IMR-90 (cell line): ENCODE measurements around the gene KLF11. TPM values are rescaled to one million over a fixed set of nuclear protein-coding genes. Genes with fewer than 3 reads are reported as not detected.

Experiments
- ATAC-seq: fragments of 200-7000 bp; cut with Tn5 transposase; 2 replicates; pipeline ENCODE4 v1.9.1; 2020; ENCODE audit warnings: low read depth, mild to moderate bottlenecking, moderate library complexity
- BruUV-seq: library from RNA; stranded (reverse); fragments of 400-500 nt; replicated peaks from 2 replicates; lab custom pipeline; 2021; lab: Mats Ljungman, UMichigan
- CTCF ChIA-PET: fragments of 300-600 bp; formaldehyde crosslinking; extraction: SDS; loops from one replicate; lab custom pipeline; 2021; ENCODE audit warnings: antibody characterized with exemption; lab: Yijun Ruan, JAX
- POLR2A ChIA-PET: fragments of 300-600 bp; sonication (Branson Sonifier 250); formaldehyde crosslinking; loops from one replicate; lab custom pipeline; 2022; ENCODE audit warnings: antibody characterized with exemption; ENCODE audit not compliant: unreplicated experiment; lab: Charles Lee
- DNase-seq: peaks from one replicate; pipeline ENCODE4 v3.0.0; 2013
- H2AFZ ChIP-seq: replicated peaks from 2 replicates; pipeline ENCODE3; 2013; ENCODE audit warnings: low read length, mild to moderate bottlenecking; ENCODE audit not compliant: poor library complexity
- H2AK5ac ChIP-seq: 2 replicates; pipeline ENCODE4 v1.6.1; 2013; ENCODE audit warnings: low read depth, low read length, inconsistent platforms
- H2AK9ac ChIP-seq: replicated peaks from 2 replicates; pipeline ENCODE3; 2013; ENCODE audit warnings: mild to moderate bottlenecking, low read depth, low read length, moderate library complexity; ENCODE audit not compliant: poor library complexity
- H2BK120ac ChIP-seq: 2 replicates; pipeline ENCODE4 v1.6.1; 2013; ENCODE audit warnings: low read depth, low read length, inconsistent platforms
- H2BK15ac ChIP-seq: 3 replicates; pipeline ENCODE4 v1.6.1; 2013; ENCODE audit warnings: low read depth, low read length, inconsistent platforms
- H2BK20ac ChIP-seq: 2 replicates; pipeline ENCODE4 v1.6.1; 2013; ENCODE audit warnings: low read depth, mild to moderate bottlenecking, inconsistent platforms, low read length, moderate library complexity
- H2BK5ac ChIP-seq: 2 replicates; pipeline ENCODE4 v1.6.1; 2013; ENCODE audit warnings: mild to moderate bottlenecking, low read depth, low read length, inconsistent platforms; ENCODE audit not compliant: poor library complexity, severe bottlenecking
- H3K14ac ChIP-seq: replicated peaks from 2 replicates; pipeline ENCODE4 v1.6.1; 2013; ENCODE audit warnings: low read depth, low read length, inconsistent platforms
- H3K18ac ChIP-seq: 2 replicates; pipeline ENCODE4 v1.6.1; 2013; ENCODE audit warnings: low read depth, low read length, control low read depth
- H3K23ac ChIP-seq: 2 replicates; pipeline ENCODE4 v1.6.1; 2013; ENCODE audit warnings: low read depth, low read length, inconsistent platforms
- H3K27ac ChIP-seq: 2 replicates; pipeline ENCODE4 v1.5.1; 2013; ENCODE audit warnings: mild to moderate bottlenecking, control low read depth, low read length; ENCODE audit not compliant: insufficient read depth
- H3K27me3 ChIP-seq: 2 replicates; pipeline ENCODE4 v1.6.1; 2013; ENCODE audit warnings: low read length; ENCODE audit not compliant: control insufficient read depth, insufficient read depth
- H3K36me3 ChIP-seq: 2 replicates; pipeline ENCODE4 v1.6.1; 2013; ENCODE audit warnings: low read length, mixed read lengths; ENCODE audit not compliant: control insufficient read depth, insufficient read depth
- H3K4ac ChIP-seq: 2 replicates; pipeline ENCODE4 v1.6.1; 2013; ENCODE audit warnings: low read depth, low read length, inconsistent platforms
- H3K4me1 ChIP-seq: 2 replicates; pipeline ENCODE4 v1.6.1; 2013; ENCODE audit warnings: low read length, mixed read lengths; ENCODE audit not compliant: control insufficient read depth, insufficient read depth
- H3K4me2 ChIP-seq: 2 replicates; pipeline ENCODE4 v1.6.1; 2013; ENCODE audit warnings: low read depth, mild to moderate bottlenecking, control low read depth, low read length, moderate library complexity
- H3K4me3 ChIP-seq: 2 replicates; pipeline ENCODE4 v1.5.1; 2013; ENCODE audit warnings: low read depth, mild to moderate bottlenecking, control low read depth, low read length, moderate library complexity; ENCODE audit not compliant: insufficient read depth
- H3K56ac ChIP-seq: 2 replicates; pipeline ENCODE4 v1.6.1; 2013; ENCODE audit warnings: low read length, inconsistent platforms; ENCODE audit not compliant: insufficient read depth; ENCODE audit errors: extremely low read depth
- H3K79me1 ChIP-seq, 2 experiments: 2 replicates each; pipeline ENCODE4 v1.6.1; 2013; ENCODE audit warnings: low read length in 2 of 2, inconsistent platforms in 1 of 2, low read depth in 1 of 2
- H3K9ac ChIP-seq: 2 replicates; pipeline ENCODE4 v1.6.1; 2013; ENCODE audit warnings: low read depth, low read length, control low read depth
- H3K9me1 ChIP-seq: 2 replicates; pipeline ENCODE4 v1.6.1; 2013; ENCODE audit warnings: low read length, inconsistent platforms; ENCODE audit not compliant: insufficient read depth
- H3K9me3 ChIP-seq: 2 replicates; pipeline ENCODE4 v1.6.1; 2013; ENCODE audit warnings: low read length; ENCODE audit not compliant: control insufficient read depth, insufficient read depth
- H4K20me1 ChIP-seq: 2 replicates; pipeline ENCODE4 v1.6.1; 2013; ENCODE audit warnings: low read length, inconsistent platforms; ENCODE audit not compliant: insufficient read depth
- H4K5ac ChIP-seq: 2 replicates; pipeline ENCODE4 v1.6.1; 2013; ENCODE audit warnings: mild to moderate bottlenecking, low read depth, low read length, control low read depth
- H4K8ac ChIP-seq, 2 experiments: 2 replicates each; pipeline ENCODE4 v1.6.1; 2013; ENCODE audit warnings: low read depth in 2 of 2, low read length in 2 of 2, control low read depth in 1 of 2, inconsistent platforms in 1 of 2
- H4K91ac ChIP-seq: 2 replicates; pipeline ENCODE4 v1.6.1; 2013; ENCODE audit warnings: low read depth, low read length, inconsistent platforms; ENCODE audit not compliant: insufficient read depth
- FOS ChIP-seq: fragments of 150-350 bp; IDR thresholded peaks from 2 replicates; pipeline ENCODE4 v1.6.1; 2016; ENCODE audit warnings: low read depth, low read length
- POLR2A ChIP-seq: IDR thresholded peaks from 2 replicates; pipeline ENCODE4 v1.6.1; 2012; ENCODE audit warnings: mild to moderate bottlenecking, low read depth, low read length
- SMC3 ChIP-seq: fragments of 150-350 bp; IDR thresholded peaks from 2 replicates; pipeline ENCODE4 v1.6.1; 2016; ENCODE audit warnings: low read depth, mild to moderate bottlenecking, antibody characterized with exemption, low read length, moderate library complexity
- WGBS, 2 experiments: methylation state at CpG; one replicate each; pipeline versions ENCODE4 v1.1.5 to v1.1.7; 2013; ENCODE audit warnings: missing lambda C conversion rate in 2 of 2; ENCODE audit not compliant: insufficient read length in 1 of 2; ENCODE audit errors: extremely low coverage in 2 of 2; 5-methylcytosine and 5-hydroxymethylcytosine counted together
- dilution Hi-C: fragments of 300-500 bp; cut with HindIII; formaldehyde crosslinking; loops from one replicate; pipeline ENCODE4 v1.14.3; 2018; ENCODE audit warnings: low sequenced_read_pairs; ENCODE audit not compliant: unreplicated experiment
- in situ Hi-C: fragments of 300-500 bp; cut with MboI; formaldehyde crosslinking; loops from 3 replicates; pipeline ENCODE4 v1.14.3; 2019; ENCODE audit warnings: low sequenced_read_pairs, inconsistent platforms, mixed read lengths
- intact Hi-C: fragments of 100-400 bp; cut with micrococcal nuclease; formaldehyde crosslinking; loops from 2 replicates; pipeline ENCODE4 v1.10.0; 2022
- polyA plus RNA-seq, 3 experiments: library from polyadenylated mRNA; depleted of rRNA; stranded (reverse); fragments of >200 nt; gene quantifications; 2 replicates each; pipeline ENCODE4 v1.2.3, GENCODE V29; 2012; ENCODE audit warnings: low replicate concordance in 1 of 3
- total RNA-seq: library from RNA; depleted of rRNA; stranded (reverse); fragments of >200 nt; gene quantifications from 2 replicates; pipeline ENCODE4 v1.2.3, GENCODE V29; 2012
- TF ChIP-seq, protein P1 (sequence below): fragments of 150-350 bp; IDR thresholded peaks from 2 replicates; pipeline ENCODE4 v1.6.1; 2016; ENCODE audit warnings: low read depth, mild to moderate bottlenecking, low read length, moderate library complexity, borderline replicate concordance
- TF ChIP-seq, protein P2 (sequence below): fragments of 150-350 bp; IDR thresholded peaks from 2 replicates; pipeline ENCODE4 v1.6.1; 2017; ENCODE audit warnings: mild to moderate bottlenecking, antibody characterized with exemption, low read length, low read depth
- TF ChIP-seq, protein P3 (sequence below): conservative IDR thresholded peaks from 2 replicates; pipeline ENCODE4 v1.5.1; 2012; ENCODE audit warnings: mild to moderate bottlenecking, low read depth, low read length, improper control_type of control experiment

The KLF11 gene
- total and polyA plus RNA-seq, 2 of the 4 experiments (the other 2 are of a cell fraction), result 2.0 to 2.4 TPM

DNA sequence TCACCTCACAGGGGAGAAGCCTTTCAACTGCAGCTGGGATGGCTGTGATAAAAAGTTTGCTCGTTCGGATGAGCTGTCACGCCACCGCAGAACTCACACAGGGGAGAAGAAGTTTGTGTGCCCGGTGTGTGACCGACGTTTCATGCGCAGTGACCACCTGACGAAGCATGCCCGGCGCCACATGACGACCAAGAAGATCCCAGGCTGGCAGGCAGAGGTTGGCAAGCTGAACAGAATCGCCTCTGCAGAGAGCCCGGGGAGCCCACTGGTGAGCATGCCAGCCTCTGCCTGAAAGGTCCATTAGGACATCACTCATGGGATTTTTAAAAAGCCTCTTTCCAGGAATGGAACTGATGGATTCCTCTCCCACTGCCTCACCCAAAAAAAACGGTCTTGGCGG, 8.9 kb downstream of the KLF11 start (continued):
- TF ChIP-seq, protein P1, sequence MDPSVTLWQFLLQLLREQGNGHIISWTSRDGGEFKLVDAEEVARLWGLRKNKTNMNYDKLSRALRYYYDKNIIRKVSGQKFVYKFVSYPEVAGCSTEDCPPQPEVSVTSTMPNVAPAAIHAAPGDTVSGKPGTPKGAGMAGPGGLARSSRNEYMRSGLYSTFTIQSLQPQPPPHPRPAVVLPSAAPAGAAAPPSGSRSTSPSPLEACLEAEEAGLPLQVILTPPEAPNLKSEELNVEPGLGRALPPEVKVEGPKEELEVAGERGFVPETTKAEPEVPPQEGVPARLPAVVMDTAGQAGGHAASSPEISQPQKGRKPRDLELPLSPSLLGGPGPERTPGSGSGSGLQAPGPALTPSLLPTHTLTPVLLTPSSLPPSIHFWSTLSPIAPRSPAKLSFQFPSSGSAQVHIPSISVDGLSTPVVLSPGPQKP, result no peak
- no peak for TF ChIP-seq SMC3
- TF ChIP-seq, protein P2, sequence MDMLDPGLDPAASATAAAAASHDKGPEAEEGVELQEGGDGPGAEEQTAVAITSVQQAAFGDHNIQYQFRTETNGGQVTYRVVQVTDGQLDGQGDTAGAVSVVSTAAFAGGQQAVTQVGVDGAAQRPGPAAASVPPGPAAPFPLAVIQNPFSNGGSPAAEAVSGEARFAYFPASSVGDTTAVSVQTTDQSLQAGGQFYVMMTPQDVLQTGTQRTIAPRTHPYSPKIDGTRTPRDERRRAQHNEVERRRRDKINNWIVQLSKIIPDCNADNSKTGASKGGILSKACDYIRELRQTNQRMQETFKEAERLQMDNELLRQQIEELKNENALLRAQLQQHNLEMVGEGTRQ, result no peak
- TF ChIP-seq POLR2A, result no peak

DNA sequence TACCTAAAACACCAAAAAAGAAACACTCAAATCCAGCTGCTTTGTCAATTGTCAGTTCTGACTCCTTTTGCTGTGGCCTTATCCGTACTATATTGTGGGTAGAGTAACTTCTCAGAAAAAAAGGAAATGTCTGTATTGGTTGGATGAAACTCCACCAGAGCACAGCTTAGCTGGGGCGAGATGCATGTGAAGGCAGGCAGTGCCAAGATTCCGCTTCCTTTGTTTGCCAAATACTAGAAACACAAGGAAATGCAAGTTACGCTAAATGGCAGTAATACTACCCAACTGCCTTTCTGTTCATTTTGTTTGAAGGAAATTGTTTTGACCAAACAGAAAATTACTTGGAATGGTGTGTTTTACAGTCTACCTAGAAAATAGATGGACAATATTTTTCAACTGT, 10.0 kb downstream of the KLF11 start:
- no peaks in the 10 kb centered on the region for H3K9me3 ChIP-seq
- no peak overlapping the region for H3K56ac ChIP-seq
- no peak for DNase-seq
- H4K8ac ChIP-seq, result no peak overlapping the region
- H2BK20ac ChIP-seq, result no peak overlapping the region
- no peak overlapping the region for H4K91ac ChIP-seq
- H3K14ac ChIP-seq, result no peak overlapping the region
- POLR2A ChIA-PET, result no interaction called here
- no peak overlapping the region for H3K23ac ChIP-seq
- H4K5ac ChIP-seq, result no peak overlapping the region
- no peak overlapping the region for H2BK120ac ChIP-seq
- H3K36me3 ChIP-seq, result peaks cover 10% of the 10 kb centered on the region
- H3K27me3 ChIP-seq, result no peaks in the 10 kb centered on the region
- H2AK9ac ChIP-seq, result no peak overlapping the region
- BruUV-seq, result no TSS peak
- no peak overlapping the region for H2BK5ac ChIP-seq
- no peak overlapping the region for H2AK5ac ChIP-seq
- dilution Hi-C loops (no loop called here), intact Hi-C loops (no loop called here), in situ Hi-C loops (no loop called here)
- H3K9ac ChIP-seq, result no peak overlapping the region
- no peak overlapping the region for H3K4me3 ChIP-seq
- no peak overlapping the region for H2AFZ ChIP-seq
- H3K4me1 ChIP-seq, result peaks cover 13% of the 10 kb centered on the region; the same call in 1 of the 2 replicates
- no peak overlapping the region for H2BK15ac ChIP-seq
- no peak overlapping the region for H3K4me2 ChIP-seq
- no CpG with 5 or more reads among the region's 4 CpGs for WGBS, 2 experiments
- no peak overlapping the region for H3K27ac ChIP-seq
- H4K20me1 ChIP-seq, result peaks cover 2% of the 10 kb centered on the region; the same call in 1 of the 2 replicates
- ATAC-seq, result no peak
- no peak overlapping the region for H3K4ac ChIP-seq
- no peak overlapping the region for H3K18ac ChIP-seq
- no peak for TF ChIP-seq FOS
- TF ChIP-seq, protein P3, sequence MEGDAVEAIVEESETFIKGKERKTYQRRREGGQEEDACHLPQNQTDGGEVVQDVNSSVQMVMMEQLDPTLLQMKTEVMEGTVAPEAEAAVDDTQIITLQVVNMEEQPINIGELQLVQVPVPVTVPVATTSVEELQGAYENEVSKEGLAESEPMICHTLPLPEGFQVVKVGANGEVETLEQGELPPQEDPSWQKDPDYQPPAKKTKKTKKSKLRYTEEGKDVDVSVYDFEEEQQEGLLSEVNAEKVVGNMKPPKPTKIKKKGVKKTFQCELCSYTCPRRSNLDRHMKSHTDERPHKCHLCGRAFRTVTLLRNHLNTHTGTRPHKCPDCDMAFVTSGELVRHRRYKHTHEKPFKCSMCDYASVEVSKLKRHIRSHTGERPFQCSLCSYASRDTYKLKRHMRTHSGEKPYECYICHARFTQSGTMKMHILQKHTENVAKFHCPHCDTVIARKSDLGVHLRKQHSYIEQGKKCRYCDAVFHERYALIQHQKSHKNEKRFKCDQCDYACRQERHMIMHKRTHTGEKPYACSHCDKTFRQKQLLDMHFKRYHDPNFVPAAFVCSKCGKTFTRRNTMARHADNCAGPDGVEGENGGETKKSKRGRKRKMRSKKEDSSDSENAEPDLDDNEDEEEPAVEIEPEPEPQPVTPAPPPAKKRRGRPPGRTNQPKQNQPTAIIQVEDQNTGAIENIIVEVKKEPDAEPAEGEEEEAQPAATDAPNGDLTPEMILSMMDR, result no peak
- H3K9me1 ChIP-seq, result 0 out of 2 replicates have a peak, but pooled peaks cover 3% of the 10 kb centered on the region
- CTCF ChIA-PET, result interaction anchor here (0.6 to 1.0 kb wide), 2 partner anchors 44 to 117 kb away, joined by 3 read pairs; no protein-coding TSS in a partner anchor
- H3K79me1 ChIP-seq, result peaks cover 2 to 4% of the 10 kb centered on the region in 2 experiments; a peak in 2 of 4 replicates
